Measurements from ENCODE around the gene TMEM163.

DNA sequence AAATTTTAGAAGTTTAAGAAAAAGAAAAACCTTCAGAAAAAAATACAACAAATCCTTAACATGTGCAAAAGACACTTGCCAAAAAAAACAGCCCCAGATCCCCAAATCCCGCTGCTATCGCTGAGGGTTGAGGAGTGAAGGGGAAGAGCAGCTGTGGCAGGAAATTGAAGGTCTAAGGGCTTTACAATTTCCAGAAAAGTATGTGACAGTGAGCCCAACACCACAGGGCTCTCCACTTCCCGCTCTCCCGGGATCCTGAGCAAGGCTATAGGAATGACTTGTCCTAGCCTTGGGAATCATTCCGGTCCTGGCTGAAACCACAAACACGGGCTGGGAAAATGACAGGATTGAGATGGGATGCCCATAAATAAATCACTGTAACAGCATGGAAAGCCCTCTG is 191.4 kb downstream of the TMEM163 start:
- TF ChIP-seq POLR2A (IDR thresholded peaks at IDR 0.05), result no peak
- TF ChIP-seq, protein P1, sequence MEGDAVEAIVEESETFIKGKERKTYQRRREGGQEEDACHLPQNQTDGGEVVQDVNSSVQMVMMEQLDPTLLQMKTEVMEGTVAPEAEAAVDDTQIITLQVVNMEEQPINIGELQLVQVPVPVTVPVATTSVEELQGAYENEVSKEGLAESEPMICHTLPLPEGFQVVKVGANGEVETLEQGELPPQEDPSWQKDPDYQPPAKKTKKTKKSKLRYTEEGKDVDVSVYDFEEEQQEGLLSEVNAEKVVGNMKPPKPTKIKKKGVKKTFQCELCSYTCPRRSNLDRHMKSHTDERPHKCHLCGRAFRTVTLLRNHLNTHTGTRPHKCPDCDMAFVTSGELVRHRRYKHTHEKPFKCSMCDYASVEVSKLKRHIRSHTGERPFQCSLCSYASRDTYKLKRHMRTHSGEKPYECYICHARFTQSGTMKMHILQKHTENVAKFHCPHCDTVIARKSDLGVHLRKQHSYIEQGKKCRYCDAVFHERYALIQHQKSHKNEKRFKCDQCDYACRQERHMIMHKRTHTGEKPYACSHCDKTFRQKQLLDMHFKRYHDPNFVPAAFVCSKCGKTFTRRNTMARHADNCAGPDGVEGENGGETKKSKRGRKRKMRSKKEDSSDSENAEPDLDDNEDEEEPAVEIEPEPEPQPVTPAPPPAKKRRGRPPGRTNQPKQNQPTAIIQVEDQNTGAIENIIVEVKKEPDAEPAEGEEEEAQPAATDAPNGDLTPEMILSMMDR (IDR thresholded peaks at IDR 0.05), result no peak

Data from thyroid gland (tissue), 4 donors.